T47D (cell line): ENCODE data around the gene NSF.
"Not testable (repeated sequence)": the region's sequence is repeated elsewhere in the genome, so short reads cannot be mapped to it uniquely, and the experiment has no call there.

Experiments used
- DNase-seq, 2 experiments: peaks; one replicate each; pipeline versions ENCODE4 v3.0.0 to v3.0.0-alpha.2; 2011 to 2012; ENCODE audit warnings: low read depth in 1 of 2, low spot score in 1 of 2
- in situ Hi-C: cut with HindIII; loops from 2 replicates; pipeline ENCODE4 v1.10.0; 2016; ENCODE audit warnings: low sequenced_read_pairs, low pct_unique_long_range_greater_than_20kb

Gene NSF

GRCh38 chr17:46618975-46619374 is 28.5 kb downstream of the NSF start:
- DNase-seq, in situ Hi-C loops: not testable (repeated sequence)

- in situ Hi-C loops, DNase-seq: not testable (repeated sequence)
These were observed 33.3 kb downstream of the NSF start for GRCh38 chr17:46623790-46624189.

GRCh38 chr17:46624726-46625125 is 34.3 kb downstream of the NSF start:
- in situ Hi-C loops = not testable (repeated sequence)

GRCh38 chr17:46627452-46627851 is 37.0 kb downstream of the NSF start:
- DNase-seq, in situ Hi-C loops: not testable (repeated sequence)

More at GRCh38 chr17:46624726-46625125, 34.3 kb downstream of the NSF start:
- DNase-seq = not testable (repeated sequence)

GRCh38 chr17:46628753-46629436 is 38.4 kb downstream of the NSF start:
- in situ Hi-C loops, DNase-seq: not testable (repeated sequence)

- in situ Hi-C loops = not testable (repeated sequence)
These were observed 41.7 kb downstream of the NSF start for GRCh38 chr17:46632146-46632545.

GRCh38 chr17:46634844-46635243 is 44.4 kb downstream of the NSF start:
- DNase-seq, in situ Hi-C loops: not testable (repeated sequence)

More at GRCh38 chr17:46632146-46632545, 41.7 kb downstream of the NSF start:
- DNase-seq = not testable (repeated sequence)

GRCh38 chr17:46641861-46642656 is 51.6 kb downstream of the NSF start:
- in situ Hi-C loops = not testable (repeated sequence)

GRCh38 chr17:46647251-46647650 is 56.8 kb downstream of the NSF start:
- in situ Hi-C loops, DNase-seq: not testable (repeated sequence)

More at GRCh38 chr17:46641861-46642656, 51.6 kb downstream of the NSF start:
- DNase-seq = not testable (repeated sequence)

- DNase-seq, in situ Hi-C loops: not testable (repeated sequence)
These were observed 57.3 kb downstream of the NSF start for GRCh38 chr17:46647688-46648278.

GRCh38 chr17:46649246-46649645 is 58.8 kb downstream of the NSF start:
- in situ Hi-C loops, DNase-seq: not testable (repeated sequence)

GRCh38 chr17:46652024-46652643 is 61.7 kb downstream of the NSF start:
- DNase-seq, in situ Hi-C loops: not testable (repeated sequence)

GRCh38 chr17:46658235-46658634 is 67.8 kb downstream of the NSF start:
- in situ Hi-C loops, DNase-seq: not testable (repeated sequence)

- in situ Hi-C loops, DNase-seq: not testable (repeated sequence)
These were observed 69.2 kb downstream of the NSF start for GRCh38 chr17:46659702-46660101.

GRCh38 chr17:46663123-46663522 is 72.7 kb downstream of the NSF start:
- in situ Hi-C loops, DNase-seq: not testable (repeated sequence)

- DNase-seq, in situ Hi-C loops: not testable (repeated sequence)
These were observed 73.1 kb downstream of the NSF start for GRCh38 chr17:46663552-46663951.

- in situ Hi-C loops, DNase-seq: not testable (repeated sequence)
These were observed 75.5 kb downstream of the NSF start for GRCh38 chr17:46665969-46666368.

GRCh38 chr17:46670789-46671188 is 80.3 kb downstream of the NSF start:
- in situ Hi-C loops, DNase-seq: not testable (repeated sequence)
